Measurements from ENCODE around the gene HOXA3. TPM values are rescaled to one million over a fixed set of nuclear protein-coding genes. Genes with fewer than 3 reads are reported as not detected.

The HOXA3 gene
- total RNA-seq, 1 experiment from 2014 or later, result not detected

- no peak for DNase-seq (ENCODE audit: low read depth)
These were observed 27.4 kb upstream of the HOXA3 start for GRCh38 chr7:27179503-27180430.

GRCh38 chr7:27179030-27179429 is 26.6 kb upstream of the HOXA3 start:
- DNase-seq (ENCODE audit: low read depth), result no peak

DNA sequence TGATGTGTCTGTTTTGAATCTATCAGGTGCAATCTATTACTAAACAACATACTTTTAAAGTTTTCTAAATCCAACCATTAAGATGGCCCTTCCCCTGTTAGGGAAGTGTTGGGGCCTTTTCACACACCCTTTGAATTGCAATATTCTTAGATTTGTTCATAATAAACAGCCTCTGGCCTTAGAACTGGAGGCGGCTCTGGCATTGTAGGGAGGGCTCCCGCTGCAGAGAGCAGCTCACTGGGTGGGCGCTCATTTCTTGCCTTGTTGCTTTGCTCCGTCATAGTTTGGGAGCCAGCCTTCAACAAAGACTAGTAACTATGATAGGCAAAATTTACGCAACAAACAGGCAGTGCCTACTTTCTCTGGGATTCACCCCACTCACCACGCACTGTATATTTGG is 26.0 kb upstream of the HOXA3 start:
- no peak for DNase-seq (ENCODE audit: low read depth)

DNA sequence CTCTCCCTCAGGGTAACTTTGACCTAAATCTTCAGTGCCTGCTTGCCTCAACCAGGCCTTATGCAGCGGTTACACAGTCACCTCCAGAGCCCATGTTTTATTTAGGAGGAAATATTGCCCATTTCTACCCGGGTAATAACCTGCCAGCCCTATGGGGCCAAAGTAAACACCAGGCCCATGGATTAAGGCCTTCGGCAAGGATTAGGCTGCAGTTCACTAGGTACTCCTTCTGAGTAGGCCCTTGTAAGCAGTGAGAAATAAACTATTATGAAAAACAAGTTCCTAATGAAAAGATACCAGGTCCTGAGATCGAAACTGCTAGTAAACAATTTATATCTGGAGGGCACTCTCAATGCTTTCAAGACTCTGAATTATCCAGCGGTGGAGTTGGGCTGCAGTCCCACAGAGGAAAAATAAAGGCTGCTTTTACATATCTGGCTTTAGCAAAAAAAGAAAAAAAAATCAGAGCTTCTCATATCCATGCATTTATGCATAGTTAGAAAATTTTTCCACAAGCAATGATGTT is 25.5 kb upstream of the HOXA3 start:
- DNase-seq (ENCODE audit: low read depth), result no peak

DNA sequence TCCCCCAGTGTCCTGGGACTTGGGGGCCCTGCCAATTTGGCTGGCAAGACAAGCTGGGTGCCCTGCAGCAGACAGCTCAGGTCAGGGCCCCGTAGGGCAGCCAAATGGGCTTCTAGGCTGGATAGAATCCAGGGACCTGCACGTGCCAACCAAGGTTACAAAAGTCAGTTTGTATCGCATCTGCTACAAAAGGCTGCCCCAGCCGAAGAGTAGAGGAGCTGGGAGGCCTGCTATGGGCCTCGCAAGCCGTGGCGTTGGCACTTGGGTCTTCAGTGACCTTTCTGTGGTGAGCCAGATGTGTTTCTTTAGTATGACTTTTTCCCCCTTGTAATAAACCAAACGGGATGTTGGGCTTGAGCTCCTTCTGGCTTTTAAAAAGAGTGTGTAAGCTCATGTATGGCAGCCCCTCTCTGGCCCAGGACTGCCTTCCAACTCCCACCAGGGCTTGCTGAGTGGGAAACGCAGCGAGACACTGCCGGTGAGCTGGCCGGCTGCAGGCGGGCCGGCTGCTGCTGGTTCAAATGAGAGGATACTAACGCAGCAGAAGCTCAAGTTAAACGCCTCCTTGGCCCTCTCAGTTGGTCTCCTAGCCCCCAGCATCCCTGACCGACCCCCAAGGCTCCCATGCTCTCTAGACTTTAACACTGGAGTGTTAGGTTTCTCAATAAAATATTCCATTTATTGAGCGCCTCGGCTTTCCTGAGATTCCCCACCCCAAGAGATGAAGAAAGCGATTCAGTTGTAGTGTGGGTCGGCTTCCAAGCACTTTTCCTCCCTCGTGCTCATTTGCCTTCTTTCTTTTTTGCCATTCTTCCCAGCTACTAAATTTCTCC is 24.8 kb upstream of the HOXA3 start:
- DNase-seq (ENCODE audit: low read depth), result no peak

DNA sequence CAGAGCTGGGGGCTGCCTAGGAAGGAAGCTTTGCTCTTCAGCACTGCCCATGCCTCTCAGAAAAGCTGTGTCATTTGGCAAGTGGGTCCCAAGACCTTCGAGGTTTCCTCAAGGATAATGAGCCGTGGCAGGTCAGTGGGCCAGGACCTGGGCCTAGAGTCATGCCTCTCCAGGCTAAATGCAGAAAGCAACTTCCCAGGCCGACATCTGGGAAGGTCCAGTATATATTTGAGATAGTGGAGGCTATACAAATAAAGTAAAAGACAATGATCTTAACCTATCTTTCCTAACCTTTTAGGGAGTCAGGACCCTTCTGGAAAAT is 24.1 kb upstream of the HOXA3 start:
- no peak for DNase-seq (ENCODE audit: low read depth)

DNA sequence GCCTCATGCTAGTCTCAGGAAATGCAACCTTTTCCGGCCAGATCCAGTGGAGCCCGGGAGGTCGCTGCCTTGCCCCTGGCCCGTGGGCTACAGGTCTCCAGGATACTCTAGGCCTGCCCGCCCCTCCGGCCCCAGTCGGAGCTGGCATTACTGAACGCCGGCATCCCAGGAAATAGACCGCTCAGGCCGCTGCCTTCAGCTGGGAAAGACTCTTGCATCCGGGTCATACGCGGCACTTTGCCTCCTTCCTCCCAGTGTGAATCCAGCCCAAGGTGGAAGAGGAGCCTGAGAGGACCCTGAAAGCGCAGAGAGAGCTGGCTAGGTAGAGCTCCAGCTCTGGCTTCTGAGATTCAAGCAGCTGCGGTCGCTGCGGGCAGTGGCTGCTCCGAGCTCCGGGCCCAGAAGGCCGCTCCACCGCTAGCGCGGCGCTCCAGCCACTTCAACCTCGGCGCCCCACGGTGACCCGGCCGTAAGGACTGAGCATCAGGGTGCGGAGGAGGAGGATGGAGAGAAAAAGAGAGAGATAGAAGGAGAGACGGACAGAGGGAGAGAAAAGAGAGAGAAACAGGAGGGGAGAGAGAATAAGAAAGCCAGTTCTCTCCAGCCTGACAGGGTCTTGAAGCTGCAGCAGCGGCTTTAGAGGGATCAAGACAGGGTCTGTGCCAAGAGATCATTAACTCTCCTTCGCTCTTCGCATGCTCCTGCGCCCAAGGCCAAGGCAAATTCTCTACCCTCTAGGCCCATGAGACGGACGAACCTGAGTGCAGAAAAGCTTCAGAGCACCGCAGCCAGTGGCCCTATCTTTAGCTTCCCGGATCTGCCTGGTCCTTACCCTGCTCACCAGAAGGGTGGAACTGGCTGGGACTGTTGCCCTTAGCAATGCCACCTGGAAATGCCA is 23.5 kb upstream of the HOXA3 start:
- DNase-seq (ENCODE audit: low read depth), result no peak

DNA sequence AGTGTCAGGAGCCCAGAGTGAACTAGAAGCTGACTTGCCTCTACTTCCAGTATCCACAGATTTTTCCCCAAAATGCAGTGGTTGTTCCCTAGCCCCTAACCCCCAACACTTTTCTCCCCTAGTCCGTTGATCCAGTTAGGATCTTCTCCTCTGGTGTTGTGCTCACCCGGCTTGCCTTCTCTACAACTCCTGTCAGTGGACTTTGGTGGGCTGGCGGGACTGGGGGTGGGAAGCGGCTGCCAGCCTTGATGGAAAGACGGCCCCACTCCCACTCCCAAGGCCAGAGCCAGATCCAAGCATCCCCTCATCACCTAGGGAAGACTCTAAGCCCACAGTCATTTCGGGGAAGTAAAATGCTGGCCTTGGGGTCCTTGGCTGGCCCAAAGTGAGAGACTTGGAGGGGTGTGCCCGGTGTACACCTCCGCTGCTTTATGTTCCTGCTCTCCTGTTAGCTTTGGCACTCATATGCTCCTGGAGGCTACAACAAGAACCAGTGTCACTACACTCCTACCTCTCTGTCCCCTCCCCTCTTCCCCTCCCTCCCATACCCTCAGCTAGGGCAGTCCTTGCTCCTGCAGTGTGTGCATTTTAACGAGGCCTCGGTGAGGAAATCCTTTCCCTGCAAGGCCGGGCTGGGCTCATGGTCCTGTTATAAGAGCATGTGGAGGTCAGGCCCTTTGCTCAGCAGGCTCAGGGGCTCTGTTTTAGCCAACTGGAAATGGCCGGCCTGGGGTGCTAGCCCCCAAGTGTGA is 22.7 kb upstream of the HOXA3 start:
- no peak for DNase-seq (ENCODE audit: low read depth)

- DNase-seq (ENCODE audit: low read depth), result no peak
These were observed 21.8 kb upstream of the HOXA3 start, which contains the start of gene HOXA10 for GRCh38 chr7:27173956-27174873. HOXA10 (minus strand) TSS chr7:27174320; CDS start chr7:27174306, 14 bp downstream.

- no peak for DNase-seq (ENCODE audit: low read depth)
These were observed 21.1 kb upstream of the HOXA3 start for GRCh38 chr7:27173511-27173955.

DNA sequence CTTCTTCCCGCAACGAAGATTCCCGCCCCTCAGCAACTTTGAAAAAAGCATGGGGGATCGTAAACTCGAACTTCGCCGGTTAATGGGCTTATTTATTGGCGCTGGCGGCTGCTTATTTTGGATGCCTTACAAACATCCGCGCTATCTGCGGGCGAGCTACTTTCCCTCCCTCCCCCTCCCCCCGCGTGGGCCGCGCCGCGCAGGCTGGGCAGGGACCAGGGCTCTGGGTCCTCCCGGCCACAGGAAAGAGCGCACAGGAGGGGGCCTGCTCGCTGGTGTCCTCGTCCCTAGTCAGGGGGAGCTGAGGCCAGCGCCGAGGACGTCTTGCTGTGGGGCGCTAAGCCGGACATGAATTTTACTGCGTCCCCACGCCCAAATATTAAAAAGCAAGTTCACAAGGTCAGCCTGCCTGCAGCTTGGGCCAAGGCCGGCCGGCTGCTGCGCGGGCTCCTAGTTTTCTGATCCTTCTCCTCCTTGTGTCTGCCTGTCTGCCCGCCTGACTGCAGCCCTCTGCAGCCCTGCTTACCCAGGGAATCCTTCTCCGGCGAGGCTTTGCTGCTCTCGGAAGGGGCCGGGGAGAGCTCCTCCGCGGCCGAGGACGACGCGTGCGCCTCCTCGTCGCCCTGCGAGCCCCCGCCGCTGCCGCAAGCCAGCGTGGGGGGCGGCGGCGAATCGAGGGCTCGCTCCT is 20.6 kb upstream of the HOXA3 start:
- peak; percentile 66 for DNase-seq (ENCODE audit: low read depth)

- DNase-seq (ENCODE audit: low read depth), result peak; percentile 38
These were observed 20.0 kb upstream of the HOXA3 start for GRCh38 chr7:27172315-27172774.

- peak; percentile 67 for DNase-seq (ENCODE audit: low read depth)
These were observed 19.4 kb upstream of the HOXA3 start for GRCh38 chr7:27171637-27172314.

GRCh38 chr7:27171325-27171636 is 18.9 kb upstream of the HOXA3 start:
- peak; percentile 50 for DNase-seq (ENCODE audit: low read depth)

- DNase-seq (ENCODE audit: low read depth), result peak; percentile 24
These were observed 18.3 kb upstream of the HOXA3 start for GRCh38 chr7:27170426-27171324.

DNA sequence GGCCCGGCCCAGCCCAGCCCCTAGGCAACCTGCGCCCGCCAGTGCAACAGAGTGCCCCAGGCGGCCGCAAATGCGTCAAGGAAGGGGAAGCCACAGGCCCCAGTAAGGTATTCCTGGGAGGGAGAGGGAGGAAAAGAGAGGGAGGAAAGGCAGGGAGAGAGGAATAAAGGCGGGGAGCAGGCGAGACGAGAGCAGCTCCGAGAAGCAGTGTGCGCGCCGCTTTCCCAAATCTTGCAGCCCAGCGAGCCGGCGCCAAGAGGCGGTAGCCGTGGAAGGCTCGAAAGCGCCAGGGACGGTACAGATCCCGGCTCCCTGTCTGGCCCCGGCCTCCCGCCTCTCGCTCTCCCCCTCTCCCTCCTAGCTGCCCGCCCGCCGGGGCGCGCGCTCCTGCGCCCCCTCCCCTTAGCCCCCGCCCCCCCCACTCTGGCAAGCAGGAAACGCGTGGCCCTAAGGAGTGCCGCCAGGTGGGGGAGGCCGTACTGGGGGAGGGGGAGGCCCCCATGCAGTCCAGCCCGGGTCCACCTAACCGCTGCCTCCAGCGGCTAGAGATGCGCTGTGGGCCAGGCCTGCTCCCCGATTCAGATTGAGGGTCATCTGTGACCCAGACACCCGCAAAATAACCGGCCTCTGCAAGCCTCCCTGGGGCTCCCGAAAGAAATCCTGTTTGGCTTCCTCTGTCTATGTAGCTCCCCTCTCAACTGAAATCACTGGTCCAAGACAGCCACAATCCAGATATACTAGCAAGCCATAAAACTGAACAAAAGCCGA is 17.5 kb upstream of the HOXA3 start:
- DNase-seq (ENCODE audit: low read depth), result peak; percentile 64

Measured in HT1080 (cell line).